ENCODE results near the gene PIK3AP1.
A peak's percentile ranks its signal among the peaks of the same experiment; 100 is the strongest.
"Not testable (repeated sequence)": the region's sequence is repeated elsewhere in the genome, so short reads cannot be mapped to it uniquely, and the experiment has no call there.

Gene PIK3AP1

GRCh38 chr10:96600337-96600736, 120.0 kb downstream of the PIK3AP1 start:
- DNase-seq, result no peak

DNA sequence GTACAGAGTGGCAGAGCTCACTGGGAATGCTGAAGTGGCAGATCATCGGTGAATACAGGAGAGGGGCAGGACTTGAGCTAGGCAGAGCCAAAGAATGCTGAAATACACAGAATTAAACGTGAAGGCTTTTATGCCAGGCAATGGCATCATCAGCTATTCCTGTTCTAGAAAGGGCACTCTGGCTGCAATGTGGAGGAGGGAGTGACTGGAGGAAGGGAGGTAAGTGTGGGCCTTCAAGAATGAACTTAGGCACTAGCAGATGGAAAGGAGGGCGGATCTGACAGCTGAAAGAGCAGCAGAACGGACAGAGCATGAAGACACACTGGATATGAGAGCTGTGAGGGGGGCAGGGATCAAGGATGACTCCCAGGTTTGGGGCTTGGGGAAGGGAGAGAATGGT, 121.5 kb downstream of the PIK3AP1 start:
- DNase-seq, result no peak

DNA sequence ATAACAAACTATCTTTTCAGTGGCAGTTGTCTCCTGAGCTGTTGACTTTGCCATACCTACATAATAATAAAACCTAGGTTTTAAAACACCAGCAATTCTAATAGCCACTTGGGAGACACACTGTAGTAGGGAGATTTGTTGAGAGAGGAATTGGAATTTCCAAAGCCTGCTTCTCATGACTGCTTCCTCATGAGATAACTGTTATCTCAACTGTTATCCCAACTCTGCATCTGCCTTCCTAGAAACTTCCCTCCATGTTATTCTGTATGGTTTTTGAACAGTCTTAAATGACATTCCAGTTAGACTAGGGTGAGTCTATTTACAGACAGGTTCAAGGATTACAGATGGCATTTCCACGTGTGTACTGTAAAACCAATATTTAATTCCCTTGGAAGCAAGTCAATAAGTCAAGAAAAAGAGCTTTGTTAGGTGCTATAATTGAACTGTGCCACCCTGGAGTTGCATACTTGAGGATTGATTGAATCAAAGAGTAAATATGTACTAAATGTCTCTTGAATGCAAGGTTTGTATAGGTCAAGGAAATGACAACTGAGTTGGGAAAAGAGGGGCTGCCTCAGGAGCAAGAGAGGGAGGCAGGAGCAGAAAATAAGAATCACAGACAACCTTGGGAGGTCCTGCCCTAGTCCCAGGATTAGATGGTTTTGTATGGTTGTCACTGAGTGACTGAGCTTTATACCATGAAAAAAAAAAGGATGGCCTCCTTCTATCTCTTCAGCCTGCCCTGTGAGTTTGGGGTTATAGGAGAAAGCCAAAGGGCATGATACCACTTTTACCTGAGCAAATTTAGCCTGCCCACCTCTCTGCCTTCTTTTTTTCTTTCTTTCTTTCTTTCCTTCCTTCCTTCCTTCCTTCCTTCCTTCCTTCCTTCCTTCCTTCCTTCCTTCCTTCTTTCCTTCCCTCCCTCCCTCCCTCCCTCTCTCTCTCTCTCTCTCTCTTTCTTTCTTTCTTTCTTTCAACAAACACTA, 123.6 kb downstream of the PIK3AP1 start:
- no peak for DNase-seq

DNA sequence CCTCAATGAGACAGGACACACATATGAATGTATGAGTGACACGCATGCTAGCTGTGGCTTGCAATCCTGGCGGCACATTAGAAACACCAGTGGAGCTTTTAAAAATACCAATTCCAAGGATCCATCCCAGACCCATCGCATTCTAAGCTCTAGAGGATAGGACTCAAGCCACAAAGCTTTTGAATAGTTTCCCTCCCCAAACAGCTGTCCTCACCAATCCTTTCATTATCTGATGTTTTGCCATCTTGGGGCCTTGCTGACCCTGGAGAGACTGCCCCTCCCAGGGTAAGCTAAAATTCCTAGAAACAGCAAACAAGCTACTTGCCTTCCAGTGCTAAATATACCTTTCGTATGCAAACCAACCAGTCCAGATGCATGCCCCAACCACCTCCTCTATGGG, 124.6 kb downstream of the PIK3AP1 start:
- DNase-seq, result no peak

DNA sequence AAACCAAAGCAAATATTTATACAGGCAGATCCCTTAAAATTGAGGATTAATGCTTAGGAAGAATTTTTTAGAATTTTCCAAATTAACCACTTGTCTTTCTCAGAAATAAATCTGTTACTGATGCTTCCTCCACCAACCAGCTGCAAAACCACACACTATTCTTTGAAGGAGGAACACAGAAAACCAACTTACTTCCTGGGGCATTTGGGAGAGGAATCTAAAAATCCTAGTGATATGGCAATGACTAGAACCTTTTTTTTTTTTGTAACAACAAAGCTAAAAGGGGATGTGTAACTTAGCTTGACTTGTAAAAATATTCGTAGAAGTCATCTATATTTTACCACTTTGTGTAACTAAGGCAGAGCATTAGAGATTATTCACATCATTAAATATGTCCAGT, 128.4 kb downstream of the PIK3AP1 start:
- no peak for DNase-seq

DNA sequence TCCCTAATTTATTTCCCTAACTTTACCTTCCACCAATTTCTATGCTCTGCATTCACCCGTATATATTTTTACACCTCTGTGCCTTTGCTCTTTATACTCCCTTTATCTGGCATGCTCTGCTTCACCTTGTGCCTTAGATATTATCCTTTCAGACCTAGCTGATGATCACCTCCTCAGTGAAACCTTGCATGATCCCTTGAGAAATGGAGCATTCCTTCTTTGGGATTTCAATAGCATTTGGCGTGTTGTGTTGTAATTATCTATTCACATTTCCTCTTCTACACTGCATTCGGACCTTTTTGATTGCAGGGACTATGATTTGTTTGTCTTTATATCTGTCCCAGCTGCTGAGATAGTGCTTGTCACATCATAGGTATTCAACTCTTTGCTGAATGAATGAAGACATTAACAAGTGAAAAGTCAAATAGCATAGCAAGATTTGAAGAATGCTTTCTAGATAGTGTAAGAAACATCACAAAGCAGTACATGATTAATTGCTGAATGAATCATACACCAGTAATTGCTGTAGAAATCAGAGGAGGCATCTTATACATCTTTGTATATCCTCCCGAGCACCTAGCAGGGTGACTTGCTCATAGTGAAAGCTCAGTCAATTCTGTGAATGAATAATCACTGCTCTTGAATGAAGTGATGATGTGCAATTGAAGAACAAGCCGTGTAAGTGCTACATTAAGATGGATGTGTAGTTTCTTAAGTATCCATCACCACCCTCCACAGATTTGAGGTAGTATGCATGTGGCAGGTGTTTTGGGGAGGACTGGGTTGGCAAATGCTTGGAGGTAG, 131.5 kb downstream of the PIK3AP1 start:
- DNase-seq, result no peak

DNA sequence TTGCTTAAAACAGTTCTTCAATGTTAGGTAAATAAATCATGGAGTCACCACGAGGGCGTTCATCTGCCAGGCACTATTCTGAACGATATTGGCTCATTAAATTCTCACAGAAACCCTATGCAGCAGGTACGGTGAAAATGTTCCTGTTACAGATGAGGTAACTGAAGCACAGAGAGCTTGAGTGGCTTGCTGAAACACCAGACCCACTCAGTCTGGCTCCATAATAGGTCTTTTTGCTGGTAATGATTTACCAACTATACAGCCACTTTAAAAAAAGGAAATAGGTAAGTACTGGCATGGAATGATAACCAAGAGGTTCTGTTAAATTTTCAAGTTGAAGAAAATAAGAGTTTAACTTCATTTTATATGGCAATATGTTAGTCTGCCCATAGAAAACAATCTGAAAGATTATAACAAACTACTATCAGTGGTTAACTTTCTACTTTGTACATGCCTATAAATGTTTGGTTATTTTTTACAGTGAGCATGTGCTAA, 132.2 kb downstream of the PIK3AP1 start:
- DNase-seq, result no peak

GRCh38 chr10:96587264-96588059, 132.9 kb downstream of the PIK3AP1 start:
- DNase-seq, result no peak

GRCh38 chr10:96586419-96587263, 133.7 kb downstream of the PIK3AP1 start, which contains the start of gene TM9SF3:
TSS of gene TM9SF3 (minus strand) at chr10:96587012. CDS start at chr10:96586835, 177 bp downstream.
- DNase-seq, result peak; percentile 88

GRCh38 chr10:96585736-96586418, 134.4 kb downstream of the PIK3AP1 start:
- DNase-seq, result no peak

GRCh38 chr10:96584474-96584873, 135.8 kb downstream of the PIK3AP1 start:
- DNase-seq, result no peak

- DNase-seq, result no peak
Observed at GRCh38 chr10:96584035-96584434, 136.3 kb downstream of the PIK3AP1 start.

GRCh38 chr10:96579133-96579532, 141.2 kb downstream of the PIK3AP1 start:
- no peak for DNase-seq

GRCh38 chr10:96578633-96579032, 141.7 kb downstream of the PIK3AP1 start:
- DNase-seq, result no peak

DNA sequence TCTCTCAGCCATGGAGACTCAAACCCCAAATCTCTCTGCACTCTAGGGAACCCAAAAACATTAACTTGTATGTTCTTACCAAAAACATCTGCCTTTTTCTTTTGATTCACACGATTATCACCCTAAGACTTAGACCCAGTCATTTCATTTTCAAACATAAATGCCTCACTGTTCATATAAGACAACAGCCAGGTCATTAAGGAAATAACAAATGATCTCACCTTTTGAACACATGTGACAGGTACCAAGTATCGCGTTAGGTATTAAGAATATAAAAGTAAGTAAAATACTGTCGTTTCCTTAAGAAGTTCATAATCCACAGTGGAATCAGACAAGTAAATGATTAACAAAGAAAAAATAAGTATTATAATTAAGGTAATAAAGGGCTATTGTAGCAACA, 142.3 kb downstream of the PIK3AP1 start:
- no peak for DNase-seq

DNA sequence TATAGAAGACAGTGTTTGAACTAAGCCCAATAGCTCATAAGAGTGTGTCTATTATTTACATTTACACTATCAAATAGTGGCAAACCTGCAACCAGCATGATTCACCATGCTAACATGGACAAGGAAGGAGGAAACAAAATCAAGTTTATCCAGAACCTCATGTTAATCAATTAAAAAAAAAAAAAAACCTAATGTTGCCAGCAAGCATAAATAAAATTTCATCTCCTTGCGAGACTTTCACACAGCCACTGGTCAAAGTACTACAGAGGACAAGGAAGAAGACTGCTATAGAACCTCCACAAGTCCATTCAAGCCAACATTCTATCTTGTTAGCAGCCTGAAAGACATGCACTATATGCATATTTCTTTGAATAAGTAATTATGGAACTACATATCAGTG, 143.2 kb downstream of the PIK3AP1 start:
- DNase-seq, result no peak

- no peak for DNase-seq
Observed at GRCh38 chr10:96576277-96576980, 143.9 kb downstream of the PIK3AP1 start.

GRCh38 chr10:96574564-96574963, 145.8 kb downstream of the PIK3AP1 start:
- not testable (repeated sequence) for DNase-seq

GRCh38 chr10:96573036-96573435, 147.3 kb downstream of the PIK3AP1 start:
- DNase-seq, result no peak
